8988T (cell line): ENCODE data around the gene PLA2G4E.

Experiments used
- DNase-seq: peaks from one replicate; pipeline ENCODE4 v3.0.0; 2011

Gene PLA2G4E

DNA sequence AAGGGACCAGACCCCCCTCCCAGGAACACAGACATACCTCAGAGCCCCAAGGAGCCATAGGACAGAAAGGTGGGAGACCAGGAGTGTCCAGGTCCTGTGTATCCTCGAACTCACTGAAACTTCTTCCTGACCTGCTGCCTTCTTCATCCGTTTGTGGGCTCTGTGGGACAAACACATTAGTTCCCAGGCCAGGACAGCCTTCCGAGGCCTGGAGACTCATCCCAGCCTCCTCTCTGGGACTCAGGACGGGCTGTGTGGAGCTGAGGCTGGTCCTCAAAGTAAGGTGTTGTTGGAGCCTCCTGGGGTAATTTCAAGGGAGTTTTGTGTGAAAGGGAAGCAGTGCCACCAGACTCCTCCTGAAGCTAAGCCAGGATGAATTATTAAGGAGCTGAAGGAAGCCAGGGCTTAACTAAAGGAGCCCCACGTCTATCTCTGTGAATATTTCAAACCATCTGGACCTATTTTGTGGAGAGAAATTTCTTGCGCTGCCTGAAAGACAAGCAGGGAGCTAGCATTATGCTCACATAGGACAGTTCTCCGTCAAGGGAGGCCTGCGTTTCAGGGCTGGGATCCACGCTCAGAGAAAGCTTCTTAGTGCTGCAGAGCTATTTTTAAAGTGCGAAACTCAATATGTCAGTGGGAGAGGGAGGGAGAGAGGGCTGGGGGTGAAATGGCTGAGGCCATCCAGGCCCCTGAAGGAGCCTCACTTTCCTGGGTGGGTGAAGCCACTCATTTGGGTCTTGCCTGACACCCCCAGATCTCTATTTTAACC is 29.8 kb upstream of the PLA2G4E start:
- DNase-seq = no peak

DNA sequence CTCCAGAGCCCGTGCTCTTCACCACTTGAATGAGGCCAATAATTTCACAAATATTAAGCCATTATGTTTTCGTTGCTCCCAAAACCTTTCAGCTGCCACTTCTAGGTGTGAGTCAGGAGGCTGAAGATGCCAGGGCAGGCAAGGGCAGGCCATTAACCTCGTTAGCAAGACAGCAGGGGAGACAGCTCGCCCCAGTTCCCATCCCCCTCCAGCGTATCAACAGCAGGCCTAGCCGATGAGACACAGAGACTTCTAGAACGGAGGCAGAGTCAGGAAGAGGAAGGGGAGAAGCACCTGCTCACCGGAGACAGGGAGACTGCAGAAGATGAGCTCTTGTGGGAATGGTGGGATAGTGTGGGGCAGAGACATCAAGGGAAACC is 28.0 kb upstream of the PLA2G4E start:
- DNase-seq = no peak

- no peak for DNase-seq
These were observed 27.4 kb upstream of the PLA2G4E start for GRCh38 chr15:42048080-42048820.

- DNase-seq = no peak
These were observed 25.8 kb upstream of the PLA2G4E start for GRCh38 chr15:42046597-42046996.

GRCh38 chr15:42045211-42045615 is 24.4 kb upstream of the PLA2G4E start:
- DNase-seq = no peak

GRCh38 chr15:42042602-42043400 is 22.0 kb upstream of the PLA2G4E start:
- DNase-seq = no peak

DNA sequence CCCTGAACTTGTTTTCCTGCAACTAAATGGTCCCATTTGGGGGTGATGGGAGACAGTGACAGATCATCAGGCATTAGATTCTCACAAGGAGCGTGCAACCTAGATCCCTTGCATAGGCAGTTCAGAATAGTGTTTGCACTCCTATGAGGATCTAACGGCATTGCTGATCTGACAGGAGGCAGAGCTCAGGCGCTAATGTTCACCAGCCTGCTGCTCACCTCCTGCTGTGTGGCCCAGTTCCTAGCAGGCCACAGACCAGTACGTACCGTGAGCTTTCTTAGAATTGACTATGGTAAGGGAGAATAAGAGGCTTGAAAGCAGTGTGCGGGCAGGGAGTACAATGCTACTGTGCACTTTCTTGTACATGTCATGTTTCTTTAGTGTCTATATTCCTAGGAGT is 17.6 kb upstream of the PLA2G4E start:
- DNase-seq = no peak

GRCh38 chr15:42037656-42038055 is 16.8 kb upstream of the PLA2G4E start:
- DNase-seq = no peak

- DNase-seq = no peak
These were observed 16.1 kb upstream of the PLA2G4E start for GRCh38 chr15:42036966-42037365.

GRCh38 chr15:42036112-42036905 is 15.5 kb upstream of the PLA2G4E start:
- DNase-seq = no peak

GRCh38 chr15:42035435-42035761 is 14.6 kb upstream of the PLA2G4E start:
- DNase-seq = no peak

DNA sequence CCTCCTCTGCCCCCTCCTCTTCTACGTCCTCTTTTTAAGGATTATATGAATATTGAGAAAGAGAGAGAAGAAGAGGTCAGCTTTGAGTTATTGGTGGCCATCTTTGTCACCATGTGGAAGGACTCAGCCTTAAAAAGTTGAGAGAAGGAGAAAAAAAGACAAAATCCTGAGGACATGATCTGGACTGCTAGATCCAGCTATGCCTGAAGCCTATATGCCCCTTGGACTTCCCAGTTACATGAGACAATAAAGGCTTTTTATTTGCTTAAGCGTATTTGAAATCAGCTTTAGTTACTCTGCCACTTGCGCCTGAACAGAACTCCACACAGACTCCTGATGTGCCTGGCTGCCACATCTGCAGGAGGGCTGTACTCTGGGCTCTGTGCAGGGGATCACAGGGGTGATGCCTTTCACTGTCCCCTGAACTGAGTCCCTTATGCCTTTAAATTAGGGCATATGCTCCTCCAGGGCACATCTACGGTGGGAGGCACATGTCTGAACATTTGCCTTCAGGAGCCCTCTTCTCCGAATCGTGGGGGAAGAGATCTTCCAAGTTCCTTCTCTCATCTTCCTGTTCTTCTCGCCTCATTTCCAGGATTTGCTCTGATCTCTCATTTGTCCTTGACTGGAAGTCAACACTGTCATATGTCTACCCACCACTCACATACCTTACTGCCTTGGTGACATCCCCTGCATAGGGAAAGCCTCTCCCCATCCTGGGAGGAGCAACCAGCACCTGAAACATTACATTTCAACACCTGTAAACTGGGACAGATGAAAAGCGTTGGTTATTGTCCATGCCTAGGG is 14.0 kb upstream of the PLA2G4E start:
- DNase-seq = no peak

- DNase-seq = no peak
These were observed 12.5 kb upstream of the PLA2G4E start for GRCh38 chr15:42033214-42033873.

- no peak for DNase-seq
These were observed 11.8 kb upstream of the PLA2G4E start for GRCh38 chr15:42032376-42033213.

DNA sequence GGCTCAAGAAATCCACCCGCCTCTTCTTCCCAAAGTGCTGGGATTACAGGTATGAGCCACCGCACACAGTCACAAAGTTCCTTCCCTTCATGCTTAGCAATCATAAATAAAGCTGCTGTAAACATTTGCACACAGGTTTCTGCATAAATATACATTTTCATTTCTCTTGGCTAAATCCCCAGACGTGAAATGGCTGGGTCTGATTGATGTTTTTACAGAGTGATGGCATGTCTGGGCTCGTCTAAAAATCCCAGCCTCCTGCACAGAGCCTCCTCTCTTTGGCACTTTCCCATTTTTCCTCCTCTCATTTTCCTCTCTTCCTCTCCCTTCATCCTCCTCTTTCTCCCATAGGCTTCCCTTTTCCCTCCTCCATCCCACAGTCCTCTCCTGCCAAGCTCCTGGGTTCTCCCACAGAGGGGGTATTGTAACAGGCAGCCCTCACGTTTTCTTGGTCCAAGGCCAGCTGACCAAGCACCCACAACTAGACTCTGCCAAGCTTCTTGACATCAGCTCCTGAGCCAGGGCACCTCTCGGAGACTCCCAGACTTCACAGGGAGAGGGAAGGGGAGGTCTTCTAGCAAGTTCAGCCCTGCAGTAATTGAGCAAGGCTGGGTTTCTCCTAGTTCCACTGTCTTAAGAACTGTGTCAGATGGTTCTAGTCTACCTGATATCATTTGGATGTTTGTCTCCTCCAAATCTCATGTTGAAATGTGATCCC is 10.5 kb upstream of the PLA2G4E start:
- DNase-seq = no peak

GRCh38 chr15:42027521-42027920 is 6.7 kb upstream of the PLA2G4E start:
- DNase-seq = no peak

DNA sequence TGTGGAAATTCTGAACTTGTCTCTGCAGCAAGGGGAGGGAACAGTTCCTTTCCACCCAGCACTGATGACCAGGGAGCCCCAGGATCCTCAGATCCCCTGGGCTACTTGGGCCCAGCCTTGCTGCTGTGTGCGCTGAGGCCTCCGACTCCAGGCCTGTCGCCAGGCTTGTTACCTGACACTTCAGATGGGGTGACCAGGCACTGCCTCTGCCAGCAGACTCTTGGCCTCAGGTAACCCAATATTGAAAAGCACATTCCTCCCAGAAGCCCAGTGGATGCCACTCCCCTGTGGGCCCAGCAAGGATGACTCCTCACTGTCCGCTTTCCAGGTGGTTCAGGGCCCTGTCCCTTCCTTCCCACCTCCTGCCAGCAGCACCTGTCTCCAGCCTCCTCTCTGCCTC is 3.5 kb upstream of the PLA2G4E start:
- DNase-seq = no peak

- no peak for DNase-seq
These were observed 751 bp upstream of the PLA2G4E start for GRCh38 chr15:42021593-42021992.

GRCh38 chr15:42018306-42019224 is 2.3 kb downstream of the PLA2G4E start:
- no peak for DNase-seq
